ENCODE measurements around the gene BTBD19.

The BTBD19 gene

GRCh38 chr1:44802306-44803061 is 5.8 kb upstream of the BTBD19 start:
- no peaks in the 10 kb centered on the region for H3K9me3 ChIP-seq
- H3K27me3 ChIP-seq: no peaks in the 10 kb centered on the region
- peak overlapping the region; percentile 63 for H3K27ac ChIP-seq
- H3K4me1 ChIP-seq (ENCODE audit: control insufficient read depth in 1 of 2, insufficient read depth in 1 of 2, low read depth in 1 of 2, low read length in 1 of 2): peaks cover 55 to 60% of the 10 kb centered on the region in 2 experiments
- H3K36me3 ChIP-seq: peaks cover 54% of the 10 kb centered on the region
- TF ChIP-seq CTCF (IDR thresholded peaks at IDR 0.05): no peak
- H3K4me3 ChIP-seq (ENCODE audit: low read depth in 1 of 2, low read length in 1 of 2): peak overlapping the region; percentile 82 to 98

- TF ChIP-seq CTCF (IDR thresholded peaks at IDR 0.05): no peak
- H3K27ac ChIP-seq: no peak overlapping the region
- H3K4me3 ChIP-seq (ENCODE audit: low read depth in 1 of 2, low read length in 1 of 2): peak overlapping the region in 1 of 2 experiments; percentile 82
- H3K4me1 ChIP-seq (ENCODE audit: control insufficient read depth in 1 of 2, insufficient read depth in 1 of 2, low read depth in 1 of 2, low read length in 1 of 2): peaks cover 60 to 65% of the 10 kb centered on the region in 2 experiments
- no peaks in the 10 kb centered on the region for H3K9me3 ChIP-seq
- H3K36me3 ChIP-seq: peaks cover 54% of the 10 kb centered on the region
- H3K27me3 ChIP-seq: no peaks in the 10 kb centered on the region
These were observed 5.3 kb upstream of the BTBD19 start for GRCh38 chr1:44803062-44803311.

- peaks cover 54% of the 10 kb centered on the region for H3K36me3 ChIP-seq
- H3K27ac ChIP-seq: peak overlapping the region; percentile 42
- no peaks in the 10 kb centered on the region for H3K9me3 ChIP-seq
- H3K27me3 ChIP-seq: no peaks in the 10 kb centered on the region
- peaks cover 66 to 68% of the 10 kb centered on the region in 2 experiments for H3K4me1 ChIP-seq (ENCODE audit: control insufficient read depth in 1 of 2, insufficient read depth in 1 of 2, low read depth in 1 of 2, low read length in 1 of 2)
- peak overlapping the region in 1 of 2 experiments; percentile 82 for H3K4me3 ChIP-seq (ENCODE audit: low read depth in 1 of 2, low read length in 1 of 2)
- TF ChIP-seq CTCF (IDR thresholded peaks at IDR 0.05): no peak
These were observed 4.8 kb upstream of the BTBD19 start for GRCh38 chr1:44803312-44804095.

DNA sequence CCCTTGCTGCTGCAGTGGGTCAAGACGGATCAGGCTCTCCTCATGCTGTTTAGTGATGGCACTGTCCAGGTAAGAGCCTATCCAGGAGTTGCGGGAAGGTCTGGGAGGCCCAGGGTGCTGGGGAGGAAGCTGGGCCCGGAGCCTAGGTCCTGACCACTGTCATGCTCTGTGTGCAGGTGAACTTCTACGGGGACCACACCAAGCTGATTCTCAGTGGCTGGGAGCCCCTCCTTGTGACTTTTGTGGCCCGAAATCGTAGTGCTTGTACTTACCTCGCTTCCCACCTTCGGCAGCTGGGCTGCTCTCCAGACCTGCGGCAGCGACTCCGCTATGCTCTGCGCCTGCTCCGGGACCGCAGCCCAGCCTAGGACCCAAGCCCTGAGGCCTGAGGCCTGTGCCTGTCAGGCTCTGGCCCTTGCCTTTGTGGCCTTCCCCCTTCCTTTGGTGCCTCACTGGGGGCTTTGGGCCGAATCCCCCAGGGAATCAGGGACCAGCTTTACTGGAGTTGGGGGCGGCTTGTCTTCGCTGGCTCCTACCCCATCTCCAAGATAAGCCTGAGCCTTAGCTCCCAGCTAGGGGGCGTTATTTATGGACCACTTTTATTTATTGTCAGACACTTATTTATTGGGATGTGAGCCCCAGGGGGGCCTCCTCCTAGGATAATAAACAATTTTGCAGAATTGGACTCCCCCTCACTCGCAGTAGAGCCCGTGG is 2.9 kb upstream of the BTBD19 start:
- no peak for TF ChIP-seq CTCF (IDR thresholded peaks at IDR 0.05)
- no peaks in the 10 kb centered on the region for H3K27me3 ChIP-seq
- H3K9me3 ChIP-seq: no peaks in the 10 kb centered on the region
- peak overlapping the region; percentile 100 for H3K27ac ChIP-seq
- H3K4me3 ChIP-seq (ENCODE audit: low read depth in 1 of 2, low read length in 1 of 2): no peak overlapping the region
- H3K4me1 ChIP-seq (ENCODE audit: control insufficient read depth in 1 of 2, insufficient read depth in 1 of 2, low read depth in 1 of 2, low read length in 1 of 2): peaks cover 71 to 76% of the 10 kb centered on the region in 2 experiments
- peaks cover 54% of the 10 kb centered on the region for H3K36me3 ChIP-seq

DNA sequence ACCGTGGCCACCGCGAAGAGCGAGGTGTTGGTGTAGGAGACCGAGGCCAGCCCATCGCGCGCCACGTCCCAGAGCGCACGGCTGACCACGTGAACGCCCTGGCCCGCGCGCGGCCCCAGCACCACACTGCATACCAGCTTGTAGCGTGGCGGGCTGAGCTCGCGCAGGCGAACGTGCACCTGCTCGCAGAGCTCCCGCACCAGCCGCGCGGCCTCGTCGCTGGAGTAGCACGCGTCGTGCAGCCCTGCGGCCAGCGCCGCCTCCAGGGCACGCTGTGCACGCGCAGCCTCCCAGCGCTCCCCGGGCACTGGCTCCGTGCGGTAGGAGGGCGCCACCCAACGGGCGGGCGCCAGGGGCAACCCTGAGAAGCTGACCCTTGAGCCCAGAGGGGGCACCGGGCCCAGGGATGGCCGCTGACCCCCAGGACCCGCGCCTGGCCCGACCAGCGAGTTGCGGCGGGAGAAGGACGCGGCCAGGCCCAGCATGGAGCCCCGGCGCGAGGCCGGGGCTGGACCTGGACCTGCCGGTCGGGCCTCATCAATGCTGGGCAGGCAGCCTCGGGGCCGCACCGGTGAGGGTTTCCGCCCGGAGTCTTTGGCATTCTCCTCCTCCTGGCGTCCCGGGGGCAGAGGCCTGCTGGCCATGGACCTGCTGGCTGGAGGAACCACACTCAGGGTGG is 2.2 kb upstream of the BTBD19 start:
- no peak for TF ChIP-seq CTCF (IDR thresholded peaks at IDR 0.05)
- Histone ChIP-seq H3K4me3 (ENCODE audit: low read depth in 1 of 2, low read length in 1 of 2) (peak overlapping the region; percentile 11 to 56), H3K36me3 (peaks cover 54% of the 10 kb centered on the region)

More for the DNA sequence above, 2.2 kb upstream of the BTBD19 start:
- H3K27ac ChIP-seq: peak overlapping the region; percentile 100
- H3K4me1 ChIP-seq (ENCODE audit: control insufficient read depth in 1 of 2, insufficient read depth in 1 of 2, low read depth in 1 of 2, low read length in 1 of 2): peaks cover 70 to 83% of the 10 kb centered on the region in 2 experiments
- H3K9me3 ChIP-seq: no peaks in the 10 kb centered on the region
- H3K27me3 ChIP-seq: no peaks in the 10 kb centered on the region
